ENCODE data around the gene SPATA9.

- no peak for TF ChIP-seq ZBTB33 (IDR thresholded peaks at IDR 0.05)
- no peak for TF ChIP-seq YY1 (IDR thresholded peaks at IDR 0.05)
- no peak for TF ChIP-seq HNF4G (IDR thresholded peaks at IDR 0.05)
- TF ChIP-seq JUND (IDR thresholded peaks at IDR 0.05) = no peak
- TF ChIP-seq CTCF (IDR thresholded peaks at IDR 0.05; ENCODE audit: low read depth, low read length, missing input control) = no peak
- TF ChIP-seq SP1 (IDR thresholded peaks at IDR 0.05) = no peak
- no peak for TF ChIP-seq RXRA (IDR thresholded peaks at IDR 0.05)
- no peak for TF ChIP-seq REST (IDR thresholded peaks at IDR 0.05)
- no peak for TF ChIP-seq MAX (IDR thresholded peaks at IDR 0.05)
- no peak for TF ChIP-seq RAD21 (IDR thresholded peaks at IDR 0.05)
- no peak for TF ChIP-seq TAF1 (conservative IDR thresholded peaks at IDR 0.05)
Measured at GRCh38 chr5:95725071-95725820, 42.5 kb upstream of the SPATA9 start.

Data from liver (tissue), 3 donors.